HG03025 (cell line): ENCODE data around the gene TBC1D3H.
"Not testable (repeated sequence)": the region's sequence is repeated elsewhere in the genome, so short reads cannot be mapped to it uniquely, and the experiment has no call there.

ENCODE experiments used
- ATAC-seq: cut with Tn5 transposase; IDR thresholded peaks from one replicate; pipeline ENCODE4 v1.9.1; 2021; ENCODE audit warnings: mild to moderate bottlenecking, moderate library complexity; ENCODE audit not compliant: unreplicated experiment, low FRiP score

TBC1D3H gene

DNA sequence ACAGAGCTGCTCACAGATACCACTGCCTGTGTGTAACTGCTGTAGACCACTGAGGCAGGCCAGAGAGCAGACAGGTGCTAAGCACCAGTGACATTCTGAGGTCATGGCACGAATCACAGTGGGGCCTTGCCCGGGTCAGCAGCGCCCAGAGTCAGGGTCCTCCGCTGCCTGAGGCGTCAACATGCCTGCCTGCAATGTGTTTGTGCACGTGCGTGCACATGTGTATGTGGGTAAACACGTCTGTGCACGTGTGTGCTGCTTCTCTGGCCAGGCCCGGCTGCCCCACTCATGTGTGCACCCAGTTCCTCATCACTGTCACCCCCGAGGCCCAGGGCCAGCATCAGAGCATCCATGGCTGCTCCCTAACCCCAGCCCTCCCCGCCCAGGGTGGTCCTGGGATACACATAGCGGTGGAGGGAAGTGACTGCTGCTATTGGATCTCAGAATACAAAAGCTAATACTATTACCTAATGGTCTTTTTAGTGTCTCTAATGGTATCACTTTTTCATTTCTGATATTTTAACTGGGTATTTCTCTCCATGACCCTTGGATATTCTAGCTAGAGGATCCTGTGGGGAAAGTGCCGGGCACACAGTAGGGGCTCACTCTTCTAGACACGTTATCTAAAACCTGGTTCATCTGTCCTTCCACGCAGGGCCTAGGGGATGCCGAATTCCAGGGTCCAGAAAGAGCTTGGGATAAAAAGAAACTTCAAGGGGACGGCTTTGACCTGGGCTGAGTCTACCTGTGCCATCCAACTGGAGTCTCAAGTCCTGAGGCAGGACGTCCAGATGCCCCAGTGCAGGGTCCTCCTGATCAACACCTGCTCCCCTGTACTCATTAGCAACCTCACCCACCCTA, at the start of gene TBC1D3H:
TSS of gene TBC1D3H (minus strand) at position 51 of the 861 bp plus-strand sequence. CDS start 1,540 bp downstream, outside the sequence.
- not testable (repeated sequence) for ATAC-seq

DNA sequence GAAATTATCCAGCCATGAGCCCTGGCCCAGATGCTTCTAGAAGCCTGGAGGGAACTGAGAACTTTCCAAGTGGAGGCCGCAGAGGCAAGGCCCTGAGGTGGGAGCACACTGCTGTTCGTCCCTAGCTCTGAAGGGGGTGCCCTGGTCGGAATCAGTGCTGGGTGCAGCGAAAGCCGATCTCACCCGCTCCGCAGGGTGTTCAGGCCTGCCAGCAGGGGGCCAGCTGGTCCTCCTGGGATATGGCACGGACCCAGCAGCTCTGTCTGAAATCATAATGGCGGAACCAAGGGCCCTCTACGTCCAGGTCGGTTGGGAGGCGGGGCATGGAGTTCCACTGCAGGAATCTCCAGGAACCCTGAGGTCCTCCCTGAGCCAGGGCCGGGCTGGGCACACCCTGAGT, 40.7 kb upstream of the TBC1D3H start:
- ATAC-seq: not testable (repeated sequence)

DNA sequence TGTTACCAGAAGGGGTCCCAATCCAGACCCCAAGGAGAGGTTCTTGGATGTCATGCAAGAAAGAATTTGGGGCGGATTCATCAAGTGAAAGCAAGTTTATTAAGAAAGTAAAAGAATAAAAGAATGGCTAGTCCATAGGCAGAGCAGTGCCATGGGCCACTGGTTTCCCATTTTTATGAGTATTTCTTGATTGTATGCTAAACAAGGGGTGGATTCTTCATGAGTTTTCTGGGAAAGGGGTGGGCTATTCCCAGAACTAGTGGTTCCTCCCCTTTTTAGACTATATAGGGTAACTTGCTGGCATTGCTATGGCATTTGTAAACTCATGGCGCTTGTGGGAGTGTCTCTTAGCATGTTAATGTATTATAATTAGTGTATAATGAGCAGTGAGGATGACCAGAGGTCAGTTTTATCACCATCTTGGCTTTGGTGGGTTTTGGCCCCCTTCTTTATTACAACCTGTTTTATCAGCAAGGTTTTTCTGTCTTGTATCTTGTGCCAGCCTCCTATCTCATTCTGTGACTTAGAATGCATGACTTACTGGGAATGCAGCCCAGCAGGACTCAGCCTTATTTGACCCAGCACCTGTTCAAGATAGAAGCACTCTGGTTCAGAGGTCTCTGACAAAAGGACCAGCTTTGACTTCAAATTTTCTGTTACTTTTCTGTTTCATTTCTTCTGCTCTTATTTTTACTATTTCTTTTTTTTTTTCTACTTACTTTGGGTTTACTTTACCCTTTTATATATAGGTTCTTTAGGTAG, 27.1 kb upstream of the TBC1D3H start:
- ATAC-seq: not testable (repeated sequence)

DNA sequence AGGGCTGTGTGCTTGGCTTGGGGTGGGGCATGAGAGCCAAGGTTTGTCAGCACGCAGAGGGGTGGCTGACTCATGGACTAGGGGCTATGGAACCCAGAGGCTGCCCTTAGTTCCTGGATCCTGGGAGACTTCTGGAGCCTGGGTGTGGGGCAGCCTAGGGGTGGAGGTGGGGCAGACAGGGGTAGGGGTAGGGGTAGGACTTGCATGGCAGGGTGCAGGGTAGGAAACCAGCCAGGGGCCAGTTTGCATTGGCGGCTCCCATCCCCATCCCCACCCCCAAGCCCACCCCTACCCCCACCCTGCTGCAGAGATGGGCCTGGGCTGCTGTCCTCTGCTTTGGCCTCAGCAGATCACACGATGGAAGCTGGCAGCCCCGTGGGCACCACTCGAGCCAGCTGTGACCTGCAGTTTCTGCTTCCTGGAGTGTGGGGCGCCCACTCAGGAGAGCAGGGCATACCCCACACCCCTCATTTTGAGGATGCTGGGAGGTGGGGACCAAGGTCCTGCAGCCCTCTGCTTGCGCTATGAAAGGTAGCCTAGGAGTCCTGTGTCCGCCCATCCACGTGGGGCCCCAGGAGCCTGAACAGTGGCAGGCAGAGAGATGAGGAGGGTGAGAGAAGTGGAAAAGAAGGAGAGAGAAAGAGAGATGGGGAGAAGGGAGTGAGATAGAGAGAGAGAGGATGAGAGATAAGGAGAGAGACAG, 2.9 kb upstream of the TBC1D3H start:
- not testable (repeated sequence) for ATAC-seq

DNA sequence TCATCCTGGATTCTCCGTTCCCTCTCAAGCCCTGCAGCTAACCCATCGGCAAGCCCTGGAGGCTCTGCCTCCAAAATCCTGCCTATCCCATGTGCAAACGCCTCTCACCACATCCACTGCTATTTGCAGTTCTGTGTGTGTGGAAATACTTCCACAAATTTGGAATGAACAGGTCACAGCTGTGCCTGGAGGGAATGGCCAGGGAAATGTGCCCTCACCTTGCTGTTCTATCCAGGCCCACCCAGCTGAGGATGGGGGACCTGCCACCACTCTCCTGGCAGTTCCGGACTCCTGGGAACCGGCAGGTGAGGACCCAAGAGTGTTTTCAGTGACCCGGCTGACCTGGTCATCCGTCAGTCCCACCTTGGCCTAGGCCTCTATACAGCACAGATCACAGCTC, 12.3 kb downstream of the TBC1D3H start:
- ATAC-seq: not testable (repeated sequence)

DNA sequence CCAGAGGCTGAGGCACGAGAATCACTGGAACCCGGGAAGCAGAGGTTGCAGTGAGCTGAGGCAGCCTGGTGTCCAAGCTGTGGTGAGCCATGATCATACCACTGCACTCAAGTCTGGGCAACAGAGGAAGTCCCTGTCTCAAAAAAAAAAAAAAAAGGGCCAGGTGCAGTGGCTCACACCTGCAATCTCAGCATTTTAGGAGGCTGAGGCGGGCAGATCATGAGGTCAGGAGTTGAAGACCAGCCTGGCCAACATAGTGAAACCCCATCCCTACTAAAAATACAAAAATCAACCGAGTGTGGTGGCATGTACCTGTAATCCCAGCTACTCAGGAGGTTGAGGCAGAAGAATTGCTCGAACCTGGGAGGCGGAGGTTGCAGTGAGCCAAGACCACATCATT, 25.7 kb downstream of the TBC1D3H start:
- ATAC-seq: not testable (repeated sequence)
